Mucosa of rectum (tissue), 2 donors: Measurements from ENCODE around the gene PAN2.
"Not testable (repeated sequence)": the region's sequence is repeated elsewhere in the genome, so short reads cannot be mapped to it uniquely, and the experiment has no call there.

Experiments
- H3K27ac ChIP-seq, 2 donors: one replicate each; pipeline ENCODE4 v1.7.0; 2013; ENCODE audit warnings: inconsistent platforms in 2 of 2, low read depth in 2 of 2, low read length in 2 of 2
- H3K27me3 ChIP-seq, 2 donors: one replicate each; pipeline ENCODE4 v1.7.0; 2013; ENCODE audit warnings: low read length in 2 of 2; ENCODE audit not compliant: control insufficient read depth in 2 of 2, insufficient read depth in 2 of 2
- H3K36me3 ChIP-seq, 2 donors: one replicate each; pipeline ENCODE4 v1.7.0; 2013; ENCODE audit warnings: low read length in 2 of 2; ENCODE audit not compliant: control insufficient read depth in 2 of 2, insufficient read depth in 2 of 2
- H3K4me1 ChIP-seq, 2 donors: one replicate each; pipeline ENCODE4 v1.7.0; 2013; ENCODE audit warnings: low read length in 2 of 2, mild to moderate bottlenecking in 1 of 2; ENCODE audit not compliant: control insufficient read depth in 2 of 2, insufficient read depth in 2 of 2
- H3K4me3 ChIP-seq, 2 donors: one replicate each; pipeline ENCODE4 v1.7.0; 2013; ENCODE audit warnings: low read length in 2 of 2
- H3K9ac ChIP-seq, 2 donors: one replicate each; pipeline ENCODE4 v1.7.0; 2013; ENCODE audit warnings: low read length in 2 of 2, low read depth in 1 of 2, mild to moderate bottlenecking in 1 of 2
- H3K9me3 ChIP-seq, 2 donors: one replicate each; pipeline ENCODE4 v1.7.0; 2013; ENCODE audit warnings: low read length in 2 of 2; ENCODE audit not compliant: control insufficient read depth in 2 of 2
- donor health status: healthy.
- donor health status: Normal muscosa, but diverticular disease.

Gene PAN2

DNA sequence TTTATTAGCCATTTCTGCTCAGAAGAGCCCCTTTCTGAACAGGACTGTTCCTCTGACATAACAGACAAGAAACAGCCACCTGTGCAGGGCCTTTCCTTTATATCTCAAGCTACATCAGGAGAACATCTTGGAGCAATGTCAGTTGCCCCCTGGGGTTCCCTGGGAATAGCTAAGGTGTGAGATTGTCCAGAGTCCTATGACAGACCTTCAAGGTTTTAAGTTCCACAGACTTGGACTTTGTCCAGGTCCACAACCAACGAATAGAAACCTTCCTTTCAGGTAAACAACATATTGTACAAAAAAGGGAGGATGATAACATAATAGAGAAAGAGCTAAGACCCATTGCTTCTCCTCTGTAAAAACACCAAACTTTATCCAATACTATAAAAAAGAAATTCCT, 7.8 kb upstream of the PAN2 start:
- H3K4me3 ChIP-seq = no peak overlapping the region
- H3K36me3 ChIP-seq = peaks cover 28 to 29% of the 10 kb centered on the region in 2 donors
- H3K9ac ChIP-seq = no peak overlapping the region
- no peaks in the 10 kb centered on the region for H3K4me1 ChIP-seq
- H3K9me3 ChIP-seq = no peaks in the 10 kb centered on the region
- no peaks in the 10 kb centered on the region for H3K27me3 ChIP-seq
- no peak overlapping the region for H3K27ac ChIP-seq

DNA sequence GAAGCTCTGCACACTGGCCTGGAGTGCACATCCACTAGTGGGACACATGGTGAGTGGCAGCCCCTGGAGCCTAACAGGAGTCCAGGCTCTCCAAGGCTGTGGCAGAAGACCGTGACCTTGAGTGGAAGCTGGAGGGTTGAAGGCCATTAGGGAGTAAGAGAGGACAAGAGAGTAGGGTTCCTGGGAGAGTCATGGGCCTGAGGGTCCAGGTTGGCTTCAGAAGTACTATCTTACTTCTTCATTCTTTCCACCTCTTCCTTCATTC, 5.3 kb upstream of the PAN2 start:
- Histone ChIP-seq H3K27ac (peak overlapping the region; percentile 38 to 60), H3K9me3 (no peaks in the 10 kb centered on the region), H3K4me3 (peak overlapping the region; percentile 33 to 40), H3K36me3 (peaks cover 15 to 16% of the 10 kb centered on the region in 2 donors), H3K27me3 (no peaks in the 10 kb centered on the region), H3K9ac (peak overlapping the region in 1 of 2 donors; percentile 3), H3K4me1 (peaks cover 3 to 7% of the 10 kb centered on the region in 2 donors)

DNA sequence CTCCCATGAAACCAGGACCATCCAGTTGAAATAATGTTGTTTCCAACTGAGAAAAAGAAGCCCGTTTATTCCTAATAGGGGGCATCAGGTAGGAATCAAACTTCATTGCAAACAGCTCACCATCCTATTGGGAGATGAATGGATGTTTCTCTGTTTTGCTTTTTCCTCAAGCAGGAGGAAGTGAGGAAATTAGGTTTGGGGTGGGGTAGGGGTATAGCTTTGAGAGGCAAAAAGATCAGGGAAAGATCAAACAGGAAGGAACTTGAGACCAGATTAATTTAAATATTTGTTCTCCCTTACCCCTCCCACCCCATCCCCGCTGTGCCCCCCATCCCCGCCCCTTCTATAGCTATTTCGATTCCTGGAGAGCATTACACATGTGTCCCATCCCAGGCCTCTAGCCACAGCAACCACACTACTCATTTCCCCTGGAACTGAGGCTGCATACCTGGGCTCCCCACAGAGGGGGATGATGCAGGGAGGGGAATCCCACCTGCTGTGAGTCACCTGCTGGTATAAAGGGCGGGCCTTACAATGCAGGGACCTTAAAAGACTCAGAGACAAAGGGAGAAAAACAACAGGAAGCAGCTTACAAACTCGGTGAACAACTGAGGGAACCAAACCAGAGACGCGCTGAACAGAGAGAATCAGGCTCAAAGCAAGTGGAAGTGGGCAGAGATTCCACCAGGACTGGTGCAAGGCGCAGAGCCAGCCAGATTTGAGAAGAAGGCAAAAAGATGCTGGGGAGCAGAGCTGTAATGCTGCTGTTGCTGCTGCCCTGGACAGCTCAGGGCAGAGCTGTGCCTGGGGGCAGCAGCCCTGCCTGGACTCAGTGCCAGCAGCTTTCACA, 4.7 kb upstream of the PAN2 start, which contains the start of gene IL23A:
Gene IL23A (plus strand): TSS at position 577 of the 850 bp plus-strand sequence. CDS start 161 bp downstream, at position 738.
- Histone ChIP-seq H3K27me3 (no peaks in the 10 kb centered on the region), H3K9ac (peak within 1 kb of the TSS in 1 of 2 donors; percentile 3), H3K4me3 (peak within 1 kb of the TSS; percentile 33 to 40), H3K27ac (peak within 1 kb of the TSS; percentile 38 to 60), H3K9me3 (no peaks in the 10 kb centered on the region), H3K4me1 (peaks cover 3 to 7% of the 10 kb centered on the region in 2 donors), H3K36me3 (peaks cover 9 to 10% of the 10 kb centered on the region in 2 donors)

DNA sequence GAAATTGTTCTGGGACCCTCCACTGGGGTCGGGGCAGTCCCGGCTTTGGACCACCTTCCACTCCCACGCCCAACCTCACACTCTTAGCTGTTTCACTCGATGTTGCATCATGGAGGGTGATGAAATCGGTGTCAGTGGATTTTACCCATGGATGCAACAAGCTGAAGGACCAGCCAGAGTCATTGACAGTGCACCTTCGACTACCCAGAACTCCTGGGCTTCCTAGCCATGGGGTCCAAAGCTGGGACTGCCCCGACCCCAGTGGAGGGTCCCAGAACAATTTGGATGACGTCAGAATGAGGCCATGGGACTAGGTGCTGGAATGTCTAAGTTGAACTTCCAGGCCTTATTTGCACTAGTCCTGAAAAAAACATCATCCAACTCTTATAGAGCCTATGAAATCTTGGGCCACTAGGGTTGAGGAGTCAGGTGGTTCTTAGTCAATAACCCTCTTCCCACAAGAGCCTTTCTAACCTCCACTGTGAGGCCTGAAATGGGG, 4.0 kb upstream of the PAN2 start:
- H3K36me3 ChIP-seq = peaks cover 2 to 3% of the 10 kb centered on the region in 2 donors
- H3K27me3 ChIP-seq = no peaks in the 10 kb centered on the region
- peaks cover 6 to 9% of the 10 kb centered on the region in 2 donors for H3K4me1 ChIP-seq
- no peaks in the 10 kb centered on the region for H3K9me3 ChIP-seq
- no peak overlapping the region for H3K4me3 ChIP-seq
- no peak overlapping the region for H3K9ac ChIP-seq
- H3K27ac ChIP-seq = no peak overlapping the region

DNA sequence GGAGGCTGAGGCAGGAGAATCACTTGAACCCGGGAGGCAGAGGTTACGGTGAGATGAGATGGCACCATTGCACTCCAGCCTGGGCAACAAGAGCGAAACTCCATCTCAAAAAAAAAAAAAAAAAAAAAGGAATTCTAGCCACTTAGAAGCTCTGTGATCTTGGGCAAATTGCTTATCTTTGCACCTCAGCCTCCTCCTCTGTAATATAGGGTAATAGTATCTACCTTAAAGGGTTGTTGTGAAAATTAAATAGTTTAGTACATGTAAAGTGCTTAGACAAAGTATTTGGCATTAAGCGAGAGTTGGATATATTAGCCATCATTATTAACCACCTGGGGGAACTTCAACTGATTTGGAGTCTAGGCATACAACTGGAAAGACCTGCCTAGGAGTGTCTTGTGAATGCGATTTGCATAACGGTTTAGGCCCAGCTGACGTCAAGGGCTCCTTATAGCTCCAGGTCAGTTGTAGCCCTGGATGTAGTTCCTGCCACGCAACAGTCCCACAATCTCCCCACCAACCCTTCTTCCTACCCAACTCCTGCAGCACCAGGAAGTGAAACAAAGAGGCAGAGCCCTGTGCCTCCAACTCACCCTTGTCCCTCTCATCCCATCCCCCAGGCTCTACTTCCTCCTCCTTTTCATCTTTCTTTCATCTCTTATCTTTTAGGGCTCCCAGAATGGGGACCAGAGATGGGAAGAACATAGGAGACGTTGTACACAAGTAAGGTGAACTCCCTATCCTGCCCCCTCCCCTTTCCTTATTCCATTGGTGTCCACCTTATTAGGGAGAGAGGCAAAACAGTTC, 2.8 kb upstream of the PAN2 start:
- no peak overlapping the region for H3K4me3 ChIP-seq
- no peaks in the 10 kb centered on the region for H3K36me3 ChIP-seq
- no peaks in the 10 kb centered on the region for H3K9me3 ChIP-seq
- H3K27me3 ChIP-seq = no peaks in the 10 kb centered on the region
- no peak overlapping the region for H3K27ac ChIP-seq
- peaks cover 6 to 11% of the 10 kb centered on the region in 2 donors for H3K4me1 ChIP-seq
- H3K9ac ChIP-seq = no peak overlapping the region

DNA sequence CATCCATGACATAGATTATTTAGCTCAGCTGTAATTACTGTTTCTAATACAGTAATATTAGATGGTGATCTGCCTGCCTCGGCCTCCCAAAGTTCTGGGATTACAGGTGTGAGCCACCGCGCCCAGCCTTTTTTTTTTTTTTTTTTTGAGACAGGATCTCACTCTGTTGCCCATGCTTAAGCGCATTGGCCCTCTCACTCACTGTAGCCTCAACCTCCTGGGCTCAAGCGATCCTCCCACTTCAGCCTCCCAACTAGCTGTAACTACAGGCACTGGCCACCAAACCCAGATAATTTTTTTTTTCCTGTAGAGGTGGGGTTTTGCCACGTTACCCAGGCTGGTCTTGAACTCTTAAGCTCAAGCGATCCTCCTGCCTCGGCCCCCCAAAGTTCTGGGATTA, 1.7 kb upstream of the PAN2 start:
- H3K4me1 ChIP-seq = peaks cover 6 to 11% of the 10 kb centered on the region in 2 donors
- H3K4me3 ChIP-seq, H3K27ac ChIP-seq, H3K27me3 ChIP-seq, H3K9ac ChIP-seq, H3K9me3 ChIP-seq, H3K36me3 ChIP-seq: not testable (repeated sequence)

DNA sequence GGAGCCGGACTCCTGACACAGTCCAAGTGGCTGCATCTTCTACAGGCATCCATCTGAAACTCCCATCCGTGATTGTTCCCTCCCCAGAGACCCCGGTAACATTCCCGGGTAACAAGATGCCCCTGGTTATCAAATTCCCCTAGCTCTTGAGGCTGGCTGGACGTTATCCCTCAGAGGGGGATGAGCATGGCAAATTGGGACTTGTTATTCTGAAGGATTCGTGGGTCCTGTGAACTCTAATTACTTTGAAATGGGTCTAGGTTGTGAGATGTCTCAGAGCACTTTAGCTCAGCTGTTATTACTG, 642 bp upstream of the PAN2 start:
- peaks cover 6 to 11% of the 10 kb centered on the region in 2 donors for H3K4me1 ChIP-seq
- H3K27me3 ChIP-seq = no peaks in the 10 kb centered on the region
- H3K9me3 ChIP-seq = no peaks in the 10 kb centered on the region
- peak overlapping the region; percentile 74 to 93 for H3K4me3 ChIP-seq
- H3K36me3 ChIP-seq = no peaks in the 10 kb centered on the region
- peak overlapping the region; percentile 93 to 95 for H3K27ac ChIP-seq
- H3K9ac ChIP-seq = peak overlapping the region; percentile 87 to 88

DNA sequence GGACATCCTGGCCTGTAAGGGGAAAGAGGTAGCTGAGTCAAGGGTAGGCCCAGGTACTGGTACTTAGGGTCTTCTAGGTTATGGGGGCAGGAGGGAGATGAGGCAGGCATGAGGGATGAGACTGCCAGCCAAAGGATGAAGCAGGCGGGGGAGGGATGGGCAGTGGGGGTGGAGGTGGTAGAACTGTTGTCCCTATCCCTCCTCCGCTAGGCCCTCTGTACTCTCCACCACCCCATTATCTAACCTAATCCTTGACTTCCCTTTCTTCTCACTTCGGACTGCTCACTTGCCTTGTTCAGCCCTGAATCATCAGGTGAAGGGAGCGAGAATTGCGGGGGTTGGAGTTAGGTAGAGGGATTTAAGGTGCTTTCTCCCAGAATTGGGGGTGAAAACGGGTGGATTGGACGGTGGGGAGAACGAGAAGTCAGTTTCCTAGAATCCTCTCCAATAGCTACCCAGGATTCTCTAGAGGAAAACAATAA, 562 bp downstream of the PAN2 start:
- Histone ChIP-seq H3K9ac (peak overlapping the region; percentile 87 to 88), H3K9me3 (no peaks in the 10 kb centered on the region), H3K36me3 (peaks cover under 1 to 3% of the 10 kb centered on the region in 2 donors), H3K4me1 (peaks cover 6 to 11% of the 10 kb centered on the region in 2 donors), H3K4me3 (peak overlapping the region; percentile 74 to 93), H3K27ac (peak overlapping the region; percentile 93 to 95), H3K27me3 (no peaks in the 10 kb centered on the region)

DNA sequence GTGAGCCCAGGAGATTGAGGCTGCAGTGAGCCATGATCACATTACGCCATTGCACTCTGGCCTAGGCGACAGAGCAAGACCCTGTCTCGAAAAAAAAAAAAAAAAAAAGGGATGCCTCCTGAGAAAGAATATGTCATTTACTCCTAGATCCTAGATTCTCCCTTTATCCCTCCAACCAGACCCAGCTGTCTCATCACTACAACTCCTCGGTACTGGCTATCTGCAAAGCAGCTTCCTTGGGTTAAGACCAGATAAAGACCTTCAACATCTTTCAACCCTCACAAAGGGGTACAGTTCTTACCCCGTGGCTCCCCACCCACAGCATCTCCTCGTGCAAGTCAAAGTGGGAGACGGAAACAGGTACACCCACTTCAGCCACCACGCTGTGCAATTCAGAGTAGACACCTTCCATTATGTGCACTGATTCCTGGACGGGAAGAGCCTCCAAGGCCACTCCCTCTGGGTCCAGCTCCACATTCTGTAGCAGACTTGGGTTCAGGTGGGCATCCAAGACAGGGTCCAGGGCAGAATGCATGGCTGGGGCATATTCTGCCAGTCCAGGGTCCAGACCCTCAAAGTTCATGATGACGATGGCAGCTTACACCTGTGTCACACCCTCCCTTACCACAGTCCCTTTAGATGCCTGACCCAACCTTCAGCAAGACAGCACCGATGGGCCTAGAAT, 1.1 kb downstream of the PAN2 start:
- H3K27me3 ChIP-seq = no peaks in the 10 kb centered on the region
- peak overlapping the region; percentile 87 to 88 for H3K9ac ChIP-seq
- H3K9me3 ChIP-seq = no peaks in the 10 kb centered on the region
- H3K36me3 ChIP-seq = peaks cover 6 to 9% of the 10 kb centered on the region in 2 donors
- peak overlapping the region; percentile 74 to 93 for H3K4me3 ChIP-seq
- peak overlapping the region; percentile 93 to 95 for H3K27ac ChIP-seq
- H3K4me1 ChIP-seq = peaks cover 6 to 11% of the 10 kb centered on the region in 2 donors
